Muscle layer of duodenum (tissue), 2 donors: Measurements from ENCODE around the gene PLCH1.

Experiments used
- H3K27ac ChIP-seq: one replicate; pipeline ENCODE4 v1.7.0; 2013; ENCODE audit warnings: mild to moderate bottlenecking, low read length
- H3K27me3 ChIP-seq: one replicate; pipeline ENCODE4 v1.7.0; 2013; ENCODE audit warnings: low read depth, mild to moderate bottlenecking, control low read depth, low read length
- H3K36me3 ChIP-seq, 2 donors: one replicate each; pipeline ENCODE4 v1.7.0; 2013; ENCODE audit warnings: low read length in 2 of 2, control low read depth in 1 of 2, mild to moderate bottlenecking in 1 of 2; ENCODE audit not compliant: insufficient read depth in 2 of 2, control insufficient read depth in 1 of 2
- H3K4me1 ChIP-seq, 2 donors: one replicate each; pipeline ENCODE4 v1.7.0; 2013; ENCODE audit warnings: low read length in 2 of 2, mild to moderate bottlenecking in 2 of 2, control low read depth in 1 of 2, moderate library complexity in 1 of 2; ENCODE audit not compliant: insufficient read depth in 2 of 2, control insufficient read depth in 1 of 2
- H3K4me3 ChIP-seq, 2 donors: one replicate each; pipeline ENCODE4 v1.7.0; 2013; ENCODE audit warnings: low read length in 2 of 2, low read depth in 1 of 2, mild to moderate bottlenecking in 1 of 2
- H3K9me3 ChIP-seq, 2 donors: one replicate each; pipeline ENCODE4 v1.7.0; 2013; ENCODE audit warnings: low read length in 2 of 2, control low read depth in 1 of 2, mild to moderate bottlenecking in 1 of 2; ENCODE audit not compliant: control insufficient read depth in 1 of 2
- donor health status: healthy.

Gene PLCH1

GRCh38 chr3:155446366-155446765, 298.5 kb downstream of the PLCH1 start:
- H3K27me3 ChIP-seq, result no peaks in the 10 kb centered on the region
- no peaks in the 10 kb centered on the region for H3K9me3 ChIP-seq
- H3K4me3 ChIP-seq, result no peak overlapping the region
- H3K4me1 ChIP-seq, result no peaks in the 10 kb centered on the region
- H3K27ac ChIP-seq, result no peak overlapping the region
- H3K36me3 ChIP-seq, result no peaks in the 10 kb centered on the region

GRCh38 chr3:155444771-155445170, 300.1 kb downstream of the PLCH1 start:
- Histone ChIP-seq H3K36me3 (no peaks in the 10 kb centered on the region), H3K9me3 (no peaks in the 10 kb centered on the region), H3K27me3 (no peaks in the 10 kb centered on the region), H3K27ac (no peak overlapping the region), H3K4me1 (no peaks in the 10 kb centered on the region), H3K4me3 (no peak overlapping the region)

GRCh38 chr3:155443815-155444214, 301.1 kb downstream of the PLCH1 start:
- no peak overlapping the region for H3K27ac ChIP-seq
- H3K4me1 ChIP-seq, result no peaks in the 10 kb centered on the region
- H3K36me3 ChIP-seq, result no peaks in the 10 kb centered on the region
- no peak overlapping the region for H3K4me3 ChIP-seq
- no peaks in the 10 kb centered on the region for H3K9me3 ChIP-seq
- H3K27me3 ChIP-seq, result no peaks in the 10 kb centered on the region

- Histone ChIP-seq H3K4me1 (no peaks in the 10 kb centered on the region), H3K4me3 (no peak overlapping the region), H3K27ac (no peak overlapping the region), H3K9me3 (no peaks in the 10 kb centered on the region), H3K27me3 (no peaks in the 10 kb centered on the region), H3K36me3 (no peaks in the 10 kb centered on the region)
These were observed 302.8 kb downstream of the PLCH1 start for GRCh38 chr3:155442072-155442471.

- H3K36me3 ChIP-seq, result no peaks in the 10 kb centered on the region
- no peaks in the 10 kb centered on the region for H3K9me3 ChIP-seq
- no peaks in the 10 kb centered on the region for H3K27me3 ChIP-seq
- H3K4me1 ChIP-seq, result no peaks in the 10 kb centered on the region
- H3K27ac ChIP-seq, result no peak overlapping the region
- no peak overlapping the region for H3K4me3 ChIP-seq
These were observed 303.4 kb downstream of the PLCH1 start for GRCh38 chr3:155441506-155441905.

- Histone ChIP-seq H3K27ac (no peak overlapping the region), H3K4me3 (no peak overlapping the region), H3K4me1 (no peaks in the 10 kb centered on the region), H3K36me3 (no peaks in the 10 kb centered on the region), H3K9me3 (no peaks in the 10 kb centered on the region), H3K27me3 (no peaks in the 10 kb centered on the region)
These were observed 303.8 kb downstream of the PLCH1 start for GRCh38 chr3:155441026-155441425.

GRCh38 chr3:155435821-155436220, 309.1 kb downstream of the PLCH1 start:
- Histone ChIP-seq H3K27me3 (no peaks in the 10 kb centered on the region), H3K4me3 (no peak overlapping the region), H3K27ac (no peak overlapping the region), H3K9me3 (no peaks in the 10 kb centered on the region), H3K36me3 (no peaks in the 10 kb centered on the region), H3K4me1 (no peaks in the 10 kb centered on the region)

GRCh38 chr3:155431856-155432570, 312.9 kb downstream of the PLCH1 start:
- H3K27me3 ChIP-seq, result no peaks in the 10 kb centered on the region
- no peaks in the 10 kb centered on the region for H3K4me1 ChIP-seq
- no peak overlapping the region for H3K27ac ChIP-seq
- no peaks in the 10 kb centered on the region for H3K36me3 ChIP-seq
- H3K9me3 ChIP-seq, result peaks cover 9 to 13% of the 10 kb centered on the region in 2 donors
- H3K4me3 ChIP-seq, result no peak overlapping the region

- Histone ChIP-seq H3K4me1 (no peaks in the 10 kb centered on the region), H3K9me3 (peaks cover 9 to 13% of the 10 kb centered on the region in 2 donors)
These were observed 316.3 kb downstream of the PLCH1 start for GRCh38 chr3:155428563-155428962.

GRCh38 chr3:155426524-155427230, 318.2 kb downstream of the PLCH1 start:
- Histone ChIP-seq H3K4me3 (no peak overlapping the region), H3K9me3 (peaks cover 9 to 13% of the 10 kb centered on the region in 2 donors), H3K36me3 (no peaks in the 10 kb centered on the region), H3K4me1 (no peaks in the 10 kb centered on the region), H3K27me3 (no peaks in the 10 kb centered on the region), H3K27ac (no peak overlapping the region)

More at GRCh38 chr3:155428563-155428962, 316.3 kb downstream of the PLCH1 start:
- Histone ChIP-seq H3K27me3 (no peaks in the 10 kb centered on the region), H3K27ac (no peak overlapping the region), H3K4me3 (no peak overlapping the region), H3K36me3 (no peaks in the 10 kb centered on the region)

GRCh38 chr3:155425396-155425795, 319.5 kb downstream of the PLCH1 start:
- no peaks in the 10 kb centered on the region for H3K27me3 ChIP-seq
- H3K4me1 ChIP-seq, result no peaks in the 10 kb centered on the region
- H3K9me3 ChIP-seq, result peaks cover 9 to 13% of the 10 kb centered on the region in 2 donors
- no peak overlapping the region for H3K4me3 ChIP-seq
- H3K27ac ChIP-seq, result no peak overlapping the region
- H3K36me3 ChIP-seq, result no peaks in the 10 kb centered on the region
